ENCODE measurements around the gene PER2. TPM values are rescaled to one million over a fixed set of nuclear protein-coding genes. Genes with fewer than 3 reads are reported as not detected.

PER2 gene
- total and polyA plus RNA-seq, 10 of the 15 experiments (the other 5 are each of a cell fraction or from before 2014, with no cell fraction given), result 1.5 to 15.1 (median 4.6) TPM

- RAD21 ChIA-PET (ENCODE audit: unreplicated experiment), result no interaction called here
- Histone ChIP-seq H4K20me1 (ENCODE audit: control insufficient read depth, insufficient read depth) (no peaks in the 10 kb centered on the region), H3K27me3 (replicated peaks in 1 of 2; ENCODE audit: control insufficient read depth in 2 of 2, insufficient read depth in 2 of 2, low read length in 1 of 2) (peaks cover 0 to under 1% of the 10 kb centered on the region in 2 experiments; a peak in 1 of 4 replicates), H3K4me3 (no peak overlapping the region), H3K79me2 (ENCODE audit: control insufficient read depth, insufficient read depth, low read length) (no peaks in the 10 kb centered on the region), H3K27ac (ENCODE audit: control insufficient read depth, insufficient read depth) (no peak overlapping the region), H3K9ac (ENCODE audit: control insufficient read depth, insufficient read depth, low read length) (no peak overlapping the region), H3K4me2 (ENCODE audit: control insufficient read depth, insufficient read depth) (no peak overlapping the region), H3K4me1 (ENCODE audit: control insufficient read depth, insufficient read depth, low read length) (peaks cover 4% of the 10 kb centered on the region), H2AFZ (ENCODE audit: control insufficient read depth, low read depth, low read length) (no peak overlapping the region), H3K9me3 (replicated peaks; ENCODE audit: control insufficient read depth, insufficient read depth, low read length) (no peaks in the 10 kb centered on the region), H3K36me3 (ENCODE audit: control insufficient read depth in 2 of 2, insufficient read depth in 2 of 2, low read length in 1 of 2) (no peaks in the 10 kb centered on the region)
- no TSS peak for BruUV-seq (replicated peaks)
- CTCF ChIA-PET, result no interaction called here
- DNase-seq (ENCODE audit: low read depth, low spot score), result no peak
- no peak for FAIRE-seq
- WGBS (ENCODE audit: insufficient coverage, insufficient replicate concordance, low lambda C conversion rate, missing lambda C conversion rate), result 39% methylated on average over 9 of the region's 9 CpGs
- in situ Hi-C loops (cut with MboI) (no loop called here), intact Hi-C loops (cut with micrococcal nuclease; ENCODE audit: unreplicated experiment) (no loop called here)
- no peak for ATAC-seq
- SMC1A ChIA-PET (ENCODE audit: uncharacterized antibody, unreplicated experiment), result no interaction called here
- POLR2A ChIA-PET, result no interaction called here
- no peak for TF ChIP-seq BCL11A (IDR thresholded peaks at IDR 0.05; ENCODE audit: low read depth, low read length)
- TF ChIP-seq RCOR1 (conservative IDR thresholded peaks at IDR 0.05; ENCODE audit: low read depth, low read length), result no peak
- TF ChIP-seq BRCA1 (IDR thresholded peaks at IDR 0.05; ENCODE audit: low read depth, low read length), result no peak
- no peak for TF ChIP-seq ZNF207 (IDR thresholded peaks at IDR 0.05; ENCODE audit: borderline replicate concordance)
- no peak for TF ChIP-seq PAX5 (IDR thresholded peaks at IDR 0.05; ENCODE audit: borderline replicate concordance, low read depth, low read length)
- TF ChIP-seq ZNF622 (IDR thresholded peaks at IDR 0.05), result no peak
- TF ChIP-seq RUNX3 (IDR thresholded peaks at IDR 0.05; ENCODE audit: low read length), result no peak
- TF ChIP-seq ATF2 (IDR thresholded peaks at IDR 0.05; ENCODE audit: low read length), result no peak
- no peak for TF ChIP-seq MXI1 (IDR thresholded peaks at IDR 0.05; ENCODE audit: low read depth, low read length)
- TF ChIP-seq KLF5 (IDR thresholded peaks at IDR 0.05; ENCODE audit: partially characterized antibody), result no peak
- no peak for TF ChIP-seq LARP7 (IDR thresholded peaks at IDR 0.05)
- no peak for TF ChIP-seq ASH2L (IDR thresholded peaks at IDR 0.05; ENCODE audit: borderline replicate concordance, low read depth)
- TF ChIP-seq PAX8 (IDR thresholded peaks at IDR 0.05), result no peak
- no peak for TF ChIP-seq ZBTB40 (IDR thresholded peaks at IDR 0.05; ENCODE audit: borderline replicate concordance)
- no peak for TF ChIP-seq SPI1 (IDR thresholded peaks at IDR 0.05; ENCODE audit: borderline replicate concordance, insufficient read depth, low read depth, low read length)
- TF ChIP-seq ZBTB11 (CRISPR knock-in tag; IDR thresholded peaks at IDR 0.05), result no peak
- no peak for TF ChIP-seq YY1 (IDR thresholded peaks at IDR 0.05; ENCODE audit: low read depth, low read length)
- TF ChIP-seq BMI1 (IDR thresholded peaks at IDR 0.05; ENCODE audit: borderline replicate concordance), result no peak
Observed at GRCh38 chr2:238302751-238303150, 14.3 kb upstream of the PER2 start.

Measured in GM12878 (cell line).